DND-41 (cell line): ENCODE data around the gene ZNF512B.

Experiments
- ATAC-seq: fragments of 200-7000 bp; cut with Tn5 transposase; 3 replicates; pipeline ENCODE4 v1.9.1; 2021; ENCODE audit warnings: low read depth; ENCODE audit not compliant: insufficient read depth
- DNase-seq: peaks from one replicate; pipeline ENCODE4 v3.0.0-alpha.2; 2020
- H2AFZ ChIP-seq: 2 replicates; pipeline ENCODE4 v1.6.0; 2012; ENCODE audit warnings: low read depth, low read length
- H3K27ac ChIP-seq: 2 replicates; pipeline ENCODE4 v1.5.1; 2012; ENCODE audit warnings: low read length, inconsistent platforms
- H3K27me3 ChIP-seq: fragments of 200-600 bp; sonication (generic); 2 replicates; pipeline ENCODE4 v1.6.0; 2012; ENCODE audit warnings: low read length, mild to moderate bottlenecking, inconsistent platforms; ENCODE audit not compliant: insufficient read depth, poor library complexity
- H3K36me3 ChIP-seq: 2 replicates; pipeline ENCODE4 v1.5.1; 2012; ENCODE audit warnings: low read length, inconsistent platforms; ENCODE audit not compliant: insufficient read depth
- H3K4me1 ChIP-seq: 2 replicates; pipeline ENCODE4 v1.5.1; 2012; ENCODE audit warnings: mild to moderate bottlenecking, low read length; ENCODE audit not compliant: insufficient read depth
- H3K4me2 ChIP-seq: 2 replicates; pipeline ENCODE4 v1.6.0; 2012; ENCODE audit warnings: mild to moderate bottlenecking, moderate library complexity, low read length, inconsistent platforms; ENCODE audit not compliant: insufficient read depth
- H3K4me3 ChIP-seq, 2 experiments: fragments of 200-600 bp in 1 of 2; shearing (Covaris generic) in 1 of 2; 2 replicates each; pipeline ENCODE4 v1.5.1; 2012 to 2016; ENCODE audit warnings: inconsistent platforms in 2 of 2, low read length in 2 of 2, mild to moderate bottlenecking in 2 of 2, low read depth in 1 of 2, moderate library complexity in 1 of 2
- H3K79me2 ChIP-seq: 2 replicates; pipeline ENCODE4 v1.6.0; 2012; ENCODE audit warnings: low read length, inconsistent platforms; ENCODE audit not compliant: insufficient read depth
- H3K9ac ChIP-seq: 2 replicates; pipeline ENCODE4 v1.6.0; 2012; ENCODE audit warnings: low read depth, mild to moderate bottlenecking, inconsistent platforms, low read length, moderate library complexity
- H3K9me3 ChIP-seq: 2 replicates; pipeline ENCODE4 v1.5.1; 2012; ENCODE audit warnings: low read length, moderate library complexity, mild to moderate bottlenecking, inconsistent platforms; ENCODE audit not compliant: insufficient read depth, severe bottlenecking
- H4K20me1 ChIP-seq: 2 replicates; pipeline ENCODE4 v1.6.0; 2012; ENCODE audit warnings: low read length; ENCODE audit not compliant: insufficient read depth
- EZH2 ChIP-seq: IDR thresholded peaks from 3 replicates; pipeline ENCODE4 v1.6.1; 2012; ENCODE audit warnings: borderline replicate concordance, low read depth, mild to moderate bottlenecking, moderate library complexity, low read length, inconsistent platforms; ENCODE audit not compliant: severe bottlenecking
- TF ChIP-seq, protein P1 (sequence below): IDR thresholded peaks from 2 replicates; pipeline ENCODE4 v1.5.1; 2012; ENCODE audit warnings: borderline replicate concordance, low read length, moderate library complexity, mild to moderate bottlenecking; ENCODE audit not compliant: poor library complexity, severe bottlenecking; ENCODE audit errors: extremely low read depth

ZNF512B gene

DNA sequence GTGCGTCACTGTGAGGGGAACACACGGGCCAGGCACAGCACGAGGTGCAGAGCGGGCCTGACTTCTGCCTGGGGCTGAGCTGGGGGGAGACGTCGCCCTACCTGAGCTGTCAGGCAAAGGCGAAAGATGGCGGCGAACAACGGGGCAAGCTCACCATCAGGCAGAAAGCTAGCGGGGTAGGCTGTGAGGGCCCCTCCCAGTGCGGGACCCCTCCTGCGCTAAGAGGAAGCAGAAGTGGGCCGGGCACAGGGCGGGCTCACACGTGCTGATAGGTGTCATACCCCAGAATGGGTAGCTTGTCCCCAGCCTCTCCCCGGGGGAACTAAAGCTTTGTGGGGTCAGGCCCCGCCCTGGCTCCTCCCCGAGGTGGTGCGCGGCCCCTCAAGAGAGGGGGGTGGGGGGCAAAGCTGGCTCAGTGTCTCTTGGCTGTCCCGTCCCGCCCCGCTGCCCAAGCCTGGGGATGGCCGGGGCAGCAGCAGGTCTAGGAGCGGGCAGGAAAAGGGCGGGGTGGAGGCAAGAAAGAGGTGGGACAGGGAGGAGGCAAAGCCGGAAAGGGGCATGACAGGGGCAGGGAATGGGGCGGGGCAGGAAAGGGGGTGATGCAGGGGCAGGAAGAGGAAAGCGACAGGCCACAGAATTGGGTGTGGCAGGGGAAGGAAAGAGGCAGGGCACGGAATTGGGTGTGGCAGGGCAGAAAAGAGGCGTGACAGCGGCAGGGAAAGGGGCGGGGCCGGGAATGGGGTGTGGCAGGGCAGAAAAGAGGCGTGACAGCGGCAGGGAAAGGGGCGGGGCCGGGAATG, 28.2 kb downstream of the ZNF512B start:
- H3K79me2 ChIP-seq = peaks cover 45% of the 10 kb centered on the region
- H3K9ac ChIP-seq = no peak overlapping the region
- DNase-seq (peak; percentile 43), ATAC-seq (0 out of 3 replicates have a peak, but pooled peaks have one; percentile 10)
- no peak overlapping the region for H3K4me3 ChIP-seq
- H3K27ac ChIP-seq = no peak overlapping the region
- H3K27me3 ChIP-seq = no peaks in the 10 kb centered on the region
- TF ChIP-seq EZH2 = no peak
- TF ChIP-seq, protein P1, sequence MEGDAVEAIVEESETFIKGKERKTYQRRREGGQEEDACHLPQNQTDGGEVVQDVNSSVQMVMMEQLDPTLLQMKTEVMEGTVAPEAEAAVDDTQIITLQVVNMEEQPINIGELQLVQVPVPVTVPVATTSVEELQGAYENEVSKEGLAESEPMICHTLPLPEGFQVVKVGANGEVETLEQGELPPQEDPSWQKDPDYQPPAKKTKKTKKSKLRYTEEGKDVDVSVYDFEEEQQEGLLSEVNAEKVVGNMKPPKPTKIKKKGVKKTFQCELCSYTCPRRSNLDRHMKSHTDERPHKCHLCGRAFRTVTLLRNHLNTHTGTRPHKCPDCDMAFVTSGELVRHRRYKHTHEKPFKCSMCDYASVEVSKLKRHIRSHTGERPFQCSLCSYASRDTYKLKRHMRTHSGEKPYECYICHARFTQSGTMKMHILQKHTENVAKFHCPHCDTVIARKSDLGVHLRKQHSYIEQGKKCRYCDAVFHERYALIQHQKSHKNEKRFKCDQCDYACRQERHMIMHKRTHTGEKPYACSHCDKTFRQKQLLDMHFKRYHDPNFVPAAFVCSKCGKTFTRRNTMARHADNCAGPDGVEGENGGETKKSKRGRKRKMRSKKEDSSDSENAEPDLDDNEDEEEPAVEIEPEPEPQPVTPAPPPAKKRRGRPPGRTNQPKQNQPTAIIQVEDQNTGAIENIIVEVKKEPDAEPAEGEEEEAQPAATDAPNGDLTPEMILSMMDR = no peak
- H4K20me1 ChIP-seq = peaks cover 79% of the 10 kb centered on the region
- H2AFZ ChIP-seq = no peak overlapping the region
- no peak overlapping the region for H3K4me2 ChIP-seq
- peaks cover 81% of the 10 kb centered on the region for H3K36me3 ChIP-seq
- H3K9me3 ChIP-seq = no peaks in the 10 kb centered on the region
- H3K4me1 ChIP-seq = no peaks in the 10 kb centered on the region

DNA sequence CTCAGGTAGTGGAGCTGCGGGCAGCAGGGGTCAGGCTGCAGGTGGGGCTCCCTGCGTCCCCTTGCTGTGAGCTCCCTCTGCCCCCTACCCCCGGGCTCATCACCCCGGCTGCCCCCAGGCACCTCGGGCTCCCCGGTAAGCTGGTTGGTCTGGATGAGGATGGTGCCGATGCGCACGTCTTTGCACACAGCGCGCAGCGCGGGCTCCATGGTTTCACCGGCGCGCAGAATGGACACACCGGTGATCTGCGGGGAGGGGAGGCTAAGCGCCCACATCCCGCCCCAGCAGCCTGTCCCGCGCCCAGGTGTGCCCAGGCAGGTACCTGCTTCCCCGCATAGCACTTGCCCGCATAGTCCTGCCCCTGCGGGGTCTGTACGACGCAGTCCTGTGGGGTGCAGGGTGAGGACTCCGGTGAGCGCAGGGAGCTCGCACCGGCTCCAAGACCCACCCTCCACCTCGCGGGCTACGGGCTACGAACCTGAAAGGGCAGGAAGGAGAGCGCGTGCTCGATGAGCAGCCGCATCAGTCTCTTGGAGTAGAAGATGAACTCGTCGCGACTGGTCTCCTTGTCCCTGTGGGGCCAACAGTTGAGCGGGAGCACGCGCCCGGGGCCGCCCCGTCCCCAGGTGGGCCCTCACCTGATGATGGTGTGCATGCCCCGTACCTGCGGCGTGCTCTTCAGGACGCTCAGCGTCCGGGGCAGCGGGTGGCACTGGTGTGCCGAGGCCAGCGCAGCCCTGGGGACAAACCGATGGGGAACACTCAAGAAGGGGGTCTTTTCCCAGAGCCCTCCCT, 29.1 kb downstream of the ZNF512B start:
- peaks cover 39% of the 10 kb centered on the region for H3K79me2 ChIP-seq
- no peak overlapping the region for H3K4me3 ChIP-seq
- DNase-seq (no peak), ATAC-seq (no peak)
- H3K27ac ChIP-seq = no peak overlapping the region
- no peak overlapping the region for H3K4me2 ChIP-seq
- H3K9me3 ChIP-seq = no peaks in the 10 kb centered on the region
- no peak overlapping the region for H2AFZ ChIP-seq
- H3K27me3 ChIP-seq = no peaks in the 10 kb centered on the region
- no peak for TF ChIP-seq EZH2
- TF ChIP-seq, protein P1 = no peak
- H3K4me1 ChIP-seq = no peaks in the 10 kb centered on the region
- H3K9ac ChIP-seq = no peak overlapping the region
- peaks cover 76% of the 10 kb centered on the region for H4K20me1 ChIP-seq
- H3K36me3 ChIP-seq = peaks cover 80% of the 10 kb centered on the region

DNA sequence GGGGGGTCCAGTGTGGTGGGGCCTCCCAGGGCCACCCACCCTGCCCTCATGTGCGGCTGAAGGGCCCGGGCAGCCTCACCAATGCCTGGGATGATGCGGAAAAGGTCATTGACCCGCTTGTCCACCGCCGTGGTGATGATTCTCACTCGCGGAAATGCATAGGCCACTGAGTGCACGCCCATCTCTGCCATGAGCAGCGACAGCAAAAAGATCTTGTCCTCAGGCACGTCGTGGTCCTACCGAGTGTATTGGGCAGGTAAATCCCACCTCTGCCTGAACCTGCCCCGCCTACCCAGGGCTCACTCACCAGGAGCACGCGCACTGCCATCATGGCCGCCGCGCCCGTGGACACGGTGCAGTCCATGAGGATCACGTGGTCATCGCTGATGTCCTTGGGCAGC, 29.7 kb downstream of the ZNF512B start:
- Histone ChIP-seq H2AFZ (no peak overlapping the region), H3K27ac (no peak overlapping the region), H3K9me3 (no peaks in the 10 kb centered on the region), H3K4me1 (no peaks in the 10 kb centered on the region), H3K4me2 (no peak overlapping the region), H3K9ac (no peak overlapping the region), H3K27me3 (no peaks in the 10 kb centered on the region), H3K36me3 (peaks cover 80% of the 10 kb centered on the region), H4K20me1 (peaks cover 76% of the 10 kb centered on the region), H3K79me2 (peaks cover 39% of the 10 kb centered on the region), H3K4me3 (no peak overlapping the region)
- DNase-seq = no peak
- no peak for ATAC-seq
- TF ChIP-seq, protein P1 = no peak
- TF ChIP-seq EZH2 = no peak
